COR-L47 (cell line): ENCODE measurements around the gene TRIM38.
"Not testable (repeated sequence)": the region's sequence is repeated elsewhere in the genome, so short reads cannot be mapped to it uniquely, and the experiment has no call there.

Source experiments
- DNase-seq: peaks from one replicate; lab custom pipeline; 2025; lab: John Stamatoyannopoulos, UW

TRIM38 gene

GRCh38 chr6:25962149-25963127 is at the start of gene TRIM38:
TRIM38 (plus strand) TSS chr6:25962802; CDS start chr6:25966523, 3,721 bp downstream.
- no peak for DNase-seq

DNA sequence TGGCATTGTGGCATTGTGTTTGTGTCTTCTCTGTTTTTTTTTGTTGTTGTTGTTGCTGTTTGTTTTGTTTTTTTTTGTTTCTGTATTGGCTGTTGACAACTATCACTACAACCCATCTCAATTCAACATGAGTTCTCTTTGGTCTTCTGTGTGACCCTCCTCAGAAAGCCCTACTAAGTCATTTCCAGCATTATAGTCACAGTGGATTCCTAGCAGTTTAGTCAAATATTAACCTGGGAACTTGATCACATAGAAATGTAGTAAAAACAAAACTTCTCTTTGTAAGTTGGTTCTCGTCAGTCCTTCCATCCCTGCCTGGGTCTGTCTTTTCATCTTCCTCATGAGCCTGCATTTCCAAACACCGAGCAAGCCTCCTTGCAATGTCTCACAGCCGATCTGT is 48.9 kb upstream of the TRIM38 start:
- DNase-seq: no peak

GRCh38 chr6:25916330-25916729 is 46.3 kb upstream of the TRIM38 start:
- DNase-seq: no peak

DNA sequence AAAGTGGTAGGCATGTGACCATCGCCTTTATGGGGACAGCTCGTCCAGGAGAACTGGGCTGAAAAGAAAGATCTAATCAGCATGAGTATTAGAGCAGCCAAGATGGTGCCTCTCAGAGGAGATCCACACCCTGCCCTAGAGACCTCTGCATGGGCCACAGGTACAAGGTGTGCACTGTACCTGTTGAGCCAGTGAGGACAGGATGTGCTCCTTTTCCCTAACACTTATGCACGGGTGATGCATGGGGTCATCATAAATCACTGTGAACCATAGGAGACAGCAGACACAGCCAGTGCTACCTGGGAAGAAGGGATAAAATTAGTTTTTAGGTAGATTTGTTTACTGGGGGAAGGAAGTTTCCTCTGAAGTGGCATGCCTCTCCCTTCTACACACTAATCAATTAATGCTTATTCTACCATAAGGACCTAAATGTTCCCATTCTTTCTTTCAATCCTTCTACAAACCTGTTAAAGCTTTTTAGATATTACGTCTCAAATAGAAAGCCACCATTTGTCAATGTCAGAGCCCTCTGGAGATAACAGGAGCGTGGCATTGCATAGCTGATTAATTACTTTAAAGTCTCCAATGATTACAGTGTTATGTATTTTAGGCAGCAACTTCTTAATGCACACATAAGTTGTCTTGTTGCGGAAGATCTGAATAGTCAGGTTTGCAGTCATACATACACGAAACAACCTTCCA is 45.7 kb upstream of the TRIM38 start:
- DNase-seq: no peak

- no peak for DNase-seq
Measured at GRCh38 chr6:25918083-25918683, 44.4 kb upstream of the TRIM38 start.

DNA sequence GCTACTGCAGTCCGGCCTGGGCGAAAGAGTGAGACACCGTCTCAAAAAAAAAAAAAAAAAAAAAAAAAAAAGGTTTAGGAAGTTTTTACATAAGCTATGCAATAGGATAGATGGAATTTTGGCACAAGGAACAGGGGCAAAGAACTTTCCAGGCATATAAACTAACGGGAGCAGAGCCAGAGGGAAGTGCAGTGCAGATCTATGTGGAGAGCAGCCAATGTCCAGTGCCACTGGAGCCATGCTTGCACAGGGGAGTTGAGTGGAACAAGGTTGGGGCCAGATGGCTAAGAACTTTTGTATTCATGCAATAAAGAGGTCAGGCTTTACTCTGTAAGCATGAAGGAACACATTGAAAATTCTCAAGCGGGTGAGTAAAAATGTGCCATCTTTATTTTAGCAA is 42.9 kb upstream of the TRIM38 start:
- no peak for DNase-seq

- no peak for DNase-seq
Measured at GRCh38 chr6:25921525-25922203, 40.9 kb upstream of the TRIM38 start.

DNA sequence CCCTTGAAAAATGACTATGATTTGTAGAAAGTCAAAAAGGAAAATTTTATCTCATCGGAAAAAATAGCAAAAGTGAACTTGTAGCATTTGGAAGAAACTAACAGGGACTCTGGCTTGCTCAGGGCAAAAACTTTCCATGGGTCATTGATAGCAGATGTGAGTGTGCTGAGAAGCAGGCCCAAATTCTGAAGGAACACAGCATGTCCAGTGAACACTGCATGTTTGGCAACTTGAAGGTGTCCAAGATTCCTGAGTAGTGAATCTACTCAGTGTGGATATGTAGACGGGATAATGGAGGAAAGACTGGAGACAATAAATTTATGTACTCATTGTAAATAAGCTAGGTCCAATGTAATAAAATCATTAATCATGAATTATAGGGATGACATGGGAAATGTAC is 40.3 kb upstream of the TRIM38 start:
- DNase-seq: no peak

- no peak for DNase-seq
Measured at GRCh38 chr6:25925876-25926275, 36.7 kb upstream of the TRIM38 start.

DNA sequence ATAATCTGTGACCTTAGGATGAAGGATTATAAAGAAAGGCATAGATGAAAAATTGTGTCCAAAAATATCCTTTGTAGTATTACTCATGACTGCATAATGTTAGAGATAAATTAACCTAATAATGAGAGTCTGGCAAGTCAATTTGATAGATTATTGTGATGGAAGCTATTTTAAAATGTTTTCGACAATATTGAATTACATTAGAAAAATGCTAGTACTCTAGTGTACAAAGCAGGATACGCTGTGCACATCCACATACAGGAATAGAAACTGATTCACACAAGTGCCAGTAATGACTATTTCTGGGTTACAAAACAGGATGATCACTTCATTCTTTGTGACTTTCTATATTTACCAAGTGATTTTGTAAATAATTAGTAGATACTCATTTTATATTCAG is 35.4 kb upstream of the TRIM38 start:
- DNase-seq: no peak

GRCh38 chr6:25927756-25928216 is 34.8 kb upstream of the TRIM38 start:
- DNase-seq: no peak

- DNase-seq: no peak
Measured at GRCh38 chr6:25928562-25929324, 33.9 kb upstream of the TRIM38 start.

DNA sequence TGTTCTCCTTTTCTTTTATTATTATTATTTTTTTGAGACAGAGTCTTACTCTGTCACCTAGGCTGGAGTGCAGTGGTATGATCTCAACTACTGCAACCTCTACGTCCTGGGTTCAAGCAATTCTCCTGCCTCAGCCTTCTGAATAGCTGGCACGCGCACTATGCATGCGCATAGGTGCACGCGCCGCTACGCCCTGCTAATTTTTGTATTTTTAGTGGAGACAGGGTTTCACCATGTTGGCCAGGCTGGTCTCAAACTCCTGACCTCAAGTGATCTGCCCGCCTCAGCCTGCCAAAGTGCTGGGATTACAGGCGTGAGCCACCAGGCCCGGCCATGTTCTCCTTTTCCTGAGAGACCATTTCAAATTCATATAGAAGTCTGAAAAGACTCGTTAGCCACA is 32.8 kb upstream of the TRIM38 start:
- DNase-seq: not testable (repeated sequence)

GRCh38 chr6:25930532-25931410 is 31.8 kb upstream of the TRIM38 start, which contains the start of gene SLC17A2:
SLC17A2 (minus strand) TSS chr6:25930691; CDS start chr6:25925796, 4,895 bp downstream.
- DNase-seq: no peak

DNA sequence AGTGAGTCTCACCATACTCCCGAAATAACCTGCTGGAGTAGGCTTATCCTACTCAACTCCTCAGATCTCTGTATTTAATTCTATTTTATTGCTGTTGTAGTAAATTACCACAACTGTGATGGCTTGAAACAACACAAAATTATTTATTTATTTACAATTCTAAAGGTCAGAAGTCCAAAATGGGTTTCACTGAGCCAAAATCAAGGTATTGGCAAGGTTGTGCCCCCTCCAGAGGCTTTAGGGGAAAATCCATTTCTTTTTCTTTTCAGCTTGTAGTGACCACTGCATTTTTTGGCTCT is 31.2 kb upstream of the TRIM38 start:
- no peak for DNase-seq

DNA sequence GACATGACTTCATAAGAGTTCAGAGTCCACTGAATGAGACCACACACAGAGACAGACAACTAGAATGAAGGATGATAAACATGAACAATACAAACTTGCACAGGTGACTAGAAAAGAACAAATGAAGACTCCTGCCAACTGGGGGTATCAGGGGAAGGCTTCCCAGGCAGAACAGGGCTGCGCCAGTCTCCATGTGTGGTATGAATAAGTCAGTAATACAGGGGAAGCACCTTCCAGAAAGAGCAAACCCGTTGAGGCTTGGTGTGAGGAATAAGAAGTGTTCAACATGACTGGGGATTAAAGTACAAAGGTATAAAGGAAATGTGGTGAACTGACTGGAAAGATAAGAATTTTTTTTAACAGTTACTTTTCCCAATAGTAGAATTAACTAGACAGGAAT is 28.4 kb upstream of the TRIM38 start:
- DNase-seq: no peak

DNA sequence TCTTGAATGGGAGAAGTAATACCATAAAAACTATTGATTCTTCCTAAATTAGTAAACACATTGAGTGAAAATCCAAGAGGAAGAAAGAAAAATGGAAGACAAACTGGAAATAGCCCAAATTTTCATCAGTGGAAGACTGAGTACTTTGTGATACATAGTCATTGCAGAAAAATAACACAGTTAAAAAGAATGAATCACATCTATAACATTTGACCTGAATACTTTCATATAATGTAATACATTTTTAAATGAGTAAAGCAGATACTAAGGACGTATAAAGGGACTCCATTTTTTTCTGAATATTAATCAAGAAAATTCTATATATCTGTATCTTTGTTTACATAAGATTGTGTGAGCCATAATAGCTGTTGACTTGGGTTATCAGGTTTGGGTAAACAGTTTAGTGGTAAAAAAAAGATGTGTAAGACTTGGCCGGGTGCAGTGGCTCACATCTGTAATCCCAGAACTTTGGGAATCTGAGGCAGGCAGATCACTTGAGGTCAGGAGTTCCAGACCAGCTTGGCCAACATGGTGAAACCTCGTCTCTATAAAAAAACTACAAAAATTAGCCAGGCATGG is 27.8 kb upstream of the TRIM38 start:
- DNase-seq: no peak

GRCh38 chr6:25935953-25936352 is 26.6 kb upstream of the TRIM38 start:
- no peak for DNase-seq

DNA sequence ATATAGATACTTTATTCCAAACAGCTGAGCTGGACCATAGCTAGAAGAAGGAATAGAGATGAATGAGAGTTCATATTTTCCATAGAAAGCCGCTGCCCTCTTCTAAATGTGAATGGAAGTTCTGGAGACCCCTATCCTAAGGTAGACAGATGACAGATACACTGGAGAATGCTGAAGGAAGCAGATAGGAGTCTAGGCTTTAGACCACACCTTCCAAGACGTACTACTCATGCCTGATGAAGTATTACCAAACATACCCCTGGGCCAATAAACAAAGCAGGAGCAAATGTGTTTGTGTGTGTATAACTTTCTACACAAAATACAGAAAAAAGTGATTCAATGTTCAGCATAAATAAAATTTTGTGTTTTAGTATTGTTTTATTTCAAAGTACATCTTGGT is 23.0 kb upstream of the TRIM38 start:
- no peak for DNase-seq

DNA sequence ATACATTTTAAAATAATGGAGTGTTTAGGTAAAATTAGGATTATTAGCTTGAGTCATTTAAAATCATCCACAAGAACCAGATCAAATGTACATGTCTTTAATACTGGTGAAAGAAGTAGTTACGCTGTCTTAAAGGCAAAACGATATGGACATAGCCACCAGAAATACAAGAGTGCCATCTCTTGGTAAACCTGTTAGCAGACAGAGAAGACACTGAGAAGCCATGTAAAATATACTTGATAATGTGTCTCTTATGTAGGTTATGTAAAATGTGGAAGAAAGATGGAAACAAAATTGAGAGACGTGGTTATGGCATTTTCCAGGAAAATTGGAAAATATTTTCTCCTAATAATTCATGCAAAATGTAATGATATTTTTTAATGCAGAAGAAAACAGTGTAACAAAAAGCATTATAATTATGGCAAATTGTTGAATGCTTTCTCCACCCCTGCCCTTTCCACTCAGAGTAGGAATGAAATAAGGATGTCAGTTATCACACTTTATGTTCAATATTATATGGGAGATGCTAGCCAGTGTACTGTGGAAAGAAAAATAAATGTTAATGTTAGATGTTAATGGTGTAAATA is 19.9 kb upstream of the TRIM38 start:
- DNase-seq: peak; percentile 23
